ENCODE data around the gene THSD8. TPM values are rescaled to one million over a fixed set of nuclear protein-coding genes. Genes with fewer than 3 reads are reported as not detected.
"Not testable (repeated sequence)": the region's sequence is repeated elsewhere in the genome, so short reads cannot be mapped to it uniquely, and the experiment has no call there.

THSD8 gene
- total RNA-seq, 1 donor from 2014 or later, result 13.0 TPM

DNA sequence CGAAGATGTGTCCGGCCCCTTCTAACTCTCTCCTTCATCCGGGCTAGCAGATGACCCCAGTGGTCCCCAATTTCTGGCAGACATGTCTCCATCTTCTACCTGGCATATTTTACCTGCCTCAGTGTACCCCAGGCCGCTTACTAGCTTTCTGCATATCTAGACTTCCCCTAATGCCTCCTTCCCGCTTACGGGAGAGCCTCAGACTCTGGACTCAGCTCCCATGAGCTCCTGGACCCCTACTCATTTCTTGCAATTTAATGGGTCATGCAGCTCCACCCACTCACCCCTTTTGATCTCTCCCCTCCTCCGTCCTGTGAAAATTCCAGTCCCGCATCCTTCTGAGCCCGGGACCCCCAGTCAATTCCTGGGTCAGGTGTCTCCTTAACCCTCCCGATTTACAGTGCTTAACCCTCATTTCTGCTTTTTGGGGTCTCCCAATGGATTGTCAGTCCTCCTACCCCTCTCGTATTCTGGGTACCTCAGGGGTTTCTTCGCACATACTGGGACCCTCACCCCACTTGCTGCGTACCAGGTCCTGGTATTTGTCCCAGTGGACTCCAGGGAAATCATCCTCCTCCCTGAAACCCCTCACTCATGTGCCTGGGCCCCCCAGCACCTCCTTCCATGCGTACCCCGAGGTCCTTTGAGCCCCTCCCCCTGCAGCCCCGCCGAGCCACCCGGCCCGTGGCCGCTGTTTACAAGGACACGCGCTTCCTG is 11.1 kb upstream of the THSD8 start:
- intact Hi-C loops (cut with micrococcal nuclease), result loop anchor here (1.0 to 5.0 kb wide), 6 partner anchors 8 to 365 kb away; partner anchors contain the start of genes CALR, DHPS, IER2 and STX10

DNA sequence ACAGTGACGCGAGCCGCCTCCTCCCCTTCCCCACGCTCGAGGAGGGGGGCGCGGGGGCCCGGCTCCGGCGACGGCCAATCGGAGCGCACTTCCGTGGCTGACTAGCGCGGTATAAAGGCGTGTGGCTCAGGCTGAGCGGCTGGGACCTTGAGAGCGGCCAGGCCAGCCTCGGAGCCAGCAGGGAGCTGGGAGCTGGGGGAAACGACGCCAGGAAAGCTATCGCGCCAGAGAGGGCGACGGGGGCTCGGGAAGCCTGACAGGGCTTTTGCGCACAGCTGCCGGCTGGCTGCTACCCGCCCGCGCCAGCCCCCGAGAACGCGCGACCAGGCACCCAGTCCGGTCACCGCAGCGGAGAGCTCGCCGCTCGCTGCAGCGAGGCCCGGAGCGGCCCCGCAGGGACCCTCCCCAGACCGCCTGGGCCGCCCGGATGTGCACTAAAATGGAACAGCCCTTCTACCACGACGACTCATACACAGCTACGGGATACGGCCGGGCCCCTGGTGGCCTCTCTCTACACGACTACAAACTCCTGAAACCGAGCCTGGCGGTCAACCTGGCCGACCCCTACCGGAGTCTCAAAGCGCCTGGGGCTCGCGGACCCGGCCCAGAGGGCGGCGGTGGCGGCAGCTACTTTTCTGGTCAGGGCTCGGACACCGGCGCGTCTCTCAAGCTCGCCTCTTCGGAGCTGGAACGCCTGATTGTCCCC is 10.4 kb upstream of the THSD8 start, which contains the start of gene JUNB:
JUNB (plus strand) TSS at position 142 of the 706 bp plus-strand sequence; CDS start at position 428, 286 bp downstream.
- intact Hi-C loops (cut with micrococcal nuclease), result loop anchor here (1.0 to 5.0 kb wide), 6 partner anchors 9 to 364 kb away; partner anchors contain the start of genes CALR, DHPS, IER2 and STX10

DNA sequence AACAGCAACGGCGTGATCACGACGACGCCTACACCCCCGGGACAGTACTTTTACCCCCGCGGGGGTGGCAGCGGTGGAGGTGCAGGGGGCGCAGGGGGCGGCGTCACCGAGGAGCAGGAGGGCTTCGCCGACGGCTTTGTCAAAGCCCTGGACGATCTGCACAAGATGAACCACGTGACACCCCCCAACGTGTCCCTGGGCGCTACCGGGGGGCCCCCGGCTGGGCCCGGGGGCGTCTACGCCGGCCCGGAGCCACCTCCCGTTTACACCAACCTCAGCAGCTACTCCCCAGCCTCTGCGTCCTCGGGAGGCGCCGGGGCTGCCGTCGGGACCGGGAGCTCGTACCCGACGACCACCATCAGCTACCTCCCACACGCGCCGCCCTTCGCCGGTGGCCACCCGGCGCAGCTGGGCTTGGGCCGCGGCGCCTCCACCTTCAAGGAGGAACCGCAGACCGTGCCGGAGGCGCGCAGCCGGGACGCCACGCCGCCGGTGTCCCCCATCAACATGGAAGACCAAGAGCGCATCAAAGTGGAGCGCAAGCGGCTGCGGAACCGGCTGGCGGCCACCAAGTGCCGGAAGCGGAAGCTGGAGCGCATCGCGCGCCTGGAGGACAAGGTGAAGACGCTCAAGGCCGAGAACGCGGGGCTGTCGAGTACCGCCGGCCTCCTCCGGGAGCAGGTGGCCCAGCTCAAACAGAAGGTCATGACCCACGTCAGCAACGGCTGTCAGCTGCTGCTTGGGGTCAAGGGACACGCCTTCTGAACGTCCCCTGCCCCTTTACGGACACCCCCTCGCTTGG is 9.6 kb upstream of the THSD8 start:
- intact Hi-C loops (cut with micrococcal nuclease), result loop anchor here (5.0 kb wide), 1 partner anchor 180 kb away; the partner anchor contains the start of genes ZNF490 and ZNF791

DNA sequence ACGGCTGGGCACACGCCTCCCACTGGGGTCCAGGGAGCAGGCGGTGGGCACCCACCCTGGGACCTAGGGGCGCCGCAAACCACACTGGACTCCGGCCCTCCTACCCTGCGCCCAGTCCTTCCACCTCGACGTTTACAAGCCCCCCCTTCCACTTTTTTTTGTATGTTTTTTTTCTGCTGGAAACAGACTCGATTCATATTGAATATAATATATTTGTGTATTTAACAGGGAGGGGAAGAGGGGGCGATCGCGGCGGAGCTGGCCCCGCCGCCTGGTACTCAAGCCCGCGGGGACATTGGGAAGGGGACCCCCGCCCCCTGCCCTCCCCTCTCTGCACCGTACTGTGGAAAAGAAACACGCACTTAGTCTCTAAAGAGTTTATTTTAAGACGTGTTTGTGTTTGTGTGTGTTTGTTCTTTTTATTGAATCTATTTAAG is 9.0 kb upstream of the THSD8 start:
- intact Hi-C loops (cut with micrococcal nuclease), result loop anchor here (1.0 to 5.0 kb wide), 2 partner anchors 71 to 181 kb away; partner anchors contain the start of genes ZNF490 and ZNF791

DNA sequence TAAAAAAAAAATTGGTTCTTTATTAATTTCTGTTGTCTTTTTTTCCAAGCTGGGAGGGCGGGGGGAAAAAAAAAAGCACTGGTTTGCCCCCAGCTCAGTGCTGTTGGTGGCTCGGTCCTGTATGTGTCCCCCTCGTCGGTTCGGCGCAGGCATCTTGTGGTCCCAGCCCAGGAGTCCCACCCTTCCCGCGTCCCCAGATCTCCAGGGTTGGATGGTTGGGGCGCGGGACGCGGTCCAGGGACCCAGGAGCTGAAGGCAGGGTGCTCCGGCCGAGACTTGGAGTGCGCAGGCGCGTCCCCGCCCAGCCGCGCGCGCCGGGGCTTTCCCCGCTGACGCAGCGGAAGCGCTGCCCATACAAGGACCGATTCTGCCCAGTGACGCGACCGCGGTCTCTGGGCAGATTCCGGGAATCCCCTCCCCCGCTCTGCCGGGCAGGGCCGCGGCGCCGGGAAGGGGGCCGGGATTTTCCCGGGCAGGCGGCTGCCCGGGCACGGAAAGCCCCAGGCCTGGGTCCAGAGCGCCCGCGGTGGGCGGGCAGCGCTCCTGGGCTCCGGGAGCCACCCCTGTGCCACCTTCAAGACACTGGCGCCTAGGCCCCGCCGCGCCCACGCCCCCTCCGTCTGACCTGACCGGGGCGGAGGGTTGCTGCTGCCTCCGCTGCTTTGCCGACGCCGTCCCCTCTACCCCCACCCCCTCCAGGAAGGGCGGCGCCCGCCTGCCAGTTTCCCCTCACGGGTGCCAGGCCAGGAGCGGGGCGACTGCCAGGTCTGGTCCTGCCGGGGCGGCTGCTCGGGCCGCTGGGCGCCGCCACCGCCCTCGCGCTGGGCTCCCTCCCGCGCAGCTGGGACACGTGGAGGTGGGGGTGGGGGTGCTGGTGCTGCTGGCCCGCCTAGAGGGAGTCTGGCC is 8.3 kb upstream of the THSD8 start:
- intact Hi-C loops (cut with micrococcal nuclease), result loop anchor here (1.0 to 5.0 kb wide), 2 partner anchors 71 to 181 kb away; partner anchors contain the start of genes ZNF490 and ZNF791

GRCh38 chr19:12794196-12794941 is 7.5 kb upstream of the THSD8 start:
- intact Hi-C loops (cut with micrococcal nuclease), result loop anchor here (5.0 kb wide), 1 partner anchor 182 kb away; the partner anchor contains the start of genes ZNF490 and ZNF791

- intact Hi-C loops (cut with micrococcal nuclease), result loop anchor here (5.0 kb wide), 1 partner anchor 183 kb away; the partner anchor contains the start of genes ZNF490 and ZNF791
Observed at GRCh38 chr19:12794971-12795381, 6.9 kb upstream of the THSD8 start.

DNA sequence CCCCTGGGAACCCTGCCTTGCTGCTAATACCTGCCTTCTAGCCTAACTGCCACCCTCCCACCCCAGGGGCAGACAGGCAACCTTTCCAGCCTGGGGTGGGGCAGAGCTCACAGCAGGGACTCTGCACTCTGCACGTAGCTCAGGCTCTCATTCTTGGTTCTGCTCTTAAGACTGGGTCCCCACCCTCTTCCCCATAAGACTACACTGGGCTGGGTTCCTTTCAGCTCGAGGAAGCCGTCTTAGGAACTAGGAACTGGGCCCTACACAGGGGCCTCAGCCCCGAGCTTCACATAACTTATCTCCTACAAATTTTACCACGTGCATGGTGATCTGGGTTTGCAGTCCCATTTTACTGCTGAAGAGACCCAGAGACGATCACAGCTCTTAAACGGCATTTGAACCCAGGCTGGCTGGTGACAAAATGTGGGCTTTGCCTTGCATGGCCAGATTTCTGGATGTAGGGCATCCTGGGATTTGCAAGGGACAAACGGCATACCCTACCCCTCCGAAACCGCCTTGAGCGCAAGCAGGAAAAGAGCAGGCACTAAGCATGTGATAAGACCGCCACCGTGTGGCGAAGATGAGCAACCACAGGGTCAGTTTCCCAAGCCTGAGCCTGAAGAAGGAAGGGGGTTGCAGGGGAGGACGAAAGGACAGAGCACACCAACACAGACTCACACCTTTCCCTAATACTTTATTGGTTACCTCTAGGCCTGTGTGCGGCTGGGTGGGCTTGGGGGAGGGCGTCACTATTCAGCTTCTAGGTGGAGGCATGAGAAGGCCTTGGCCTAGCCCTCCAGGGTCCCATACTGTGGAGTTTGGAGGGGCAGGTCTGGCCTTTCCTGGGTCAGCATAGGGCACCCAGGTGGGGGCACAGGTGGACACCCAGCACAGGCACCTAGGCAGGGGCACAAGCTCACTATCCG is 5.5 kb upstream of the THSD8 start:
- intact Hi-C loops (cut with micrococcal nuclease), result loop anchor here (1.0 kb wide), 5 partner anchors 19 to 79 kb away; no protein-coding TSS in a partner anchor

GRCh38 chr19:12797141-12797587 is 4.7 kb upstream of the THSD8 start:
- intact Hi-C loops (cut with micrococcal nuclease), result no loop called here

- intact Hi-C loops (cut with micrococcal nuclease), result not testable (repeated sequence)
Observed at GRCh38 chr19:12797607-12798006, 4.3 kb upstream of the THSD8 start.

DNA sequence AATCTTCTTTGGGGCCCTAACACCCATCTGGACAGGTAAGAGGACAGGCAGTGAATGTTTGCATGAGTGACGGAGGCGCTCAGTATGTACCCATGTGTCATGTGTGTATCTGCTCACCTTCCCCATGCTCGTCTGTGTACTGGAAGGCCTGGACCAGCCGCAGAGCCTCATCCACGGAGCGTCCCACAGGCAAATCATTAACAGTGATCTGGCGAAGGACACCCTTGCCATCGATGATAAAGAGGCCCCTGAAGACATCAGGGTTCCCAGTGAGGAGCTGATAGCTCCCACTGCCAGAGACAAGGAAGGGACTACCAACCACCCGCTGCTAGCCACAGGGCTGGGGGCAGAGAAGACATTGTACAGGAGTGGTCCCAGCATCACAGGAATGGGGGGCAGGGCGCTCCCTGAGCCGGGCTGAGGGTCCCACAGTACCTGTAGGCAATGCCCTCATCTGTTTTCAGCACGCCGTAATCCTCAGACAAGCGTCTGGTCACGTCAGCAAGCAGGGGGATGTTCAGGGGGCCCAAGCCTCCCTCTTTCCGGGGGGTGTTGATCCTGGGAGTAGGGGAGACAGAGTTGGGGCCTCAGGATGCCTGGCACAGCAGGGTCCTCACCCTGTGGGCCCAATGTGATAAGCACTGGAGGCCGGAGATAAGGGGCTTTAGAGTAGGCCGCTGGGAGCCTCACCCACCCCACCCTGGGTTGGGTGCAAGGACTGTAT is 2.0 kb upstream of the THSD8 start:
- intact Hi-C loops (cut with micrococcal nuclease), result loop anchor here (2.0 kb wide), 1 partner anchor 77 kb away; the partner anchor contains the start of gene TNPO2

DNA sequence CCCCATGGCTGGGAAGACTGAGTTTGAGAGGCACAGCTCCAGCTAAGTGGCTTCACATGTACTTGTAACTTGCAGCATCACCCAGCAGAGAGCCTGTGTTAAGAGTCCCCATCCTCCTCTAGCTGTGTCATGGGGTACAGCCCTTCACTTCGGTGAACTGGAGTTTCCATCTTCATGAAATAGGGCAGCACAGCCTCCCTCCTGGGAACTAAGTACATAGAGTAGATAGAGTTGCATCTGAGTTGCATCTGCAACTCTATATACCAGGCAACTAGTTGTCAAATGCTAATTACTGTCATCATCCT is 1.5 kb upstream of the THSD8 start:
- intact Hi-C loops (cut with micrococcal nuclease), result loop anchor here (2.0 kb wide), 1 partner anchor 78 kb away; the partner anchor contains the start of gene TNPO2

GRCh38 chr19:12800923-12801465 is 875 bp upstream of the THSD8 start:
- intact Hi-C loops (cut with micrococcal nuclease), result loop anchor here (1.0 to 2.0 kb wide), 2 partner anchors 41 to 78 kb away; partner anchors contain the start of gene TNPO2

GRCh38 chr19:12802267-12803106 is 618 bp downstream of the THSD8 start:
- intact Hi-C loops (cut with micrococcal nuclease), result no loop called here

GRCh38 chr19:12804051-12804450 is 2.2 kb downstream of the THSD8 start:
- intact Hi-C loops (cut with micrococcal nuclease), result no loop called here

All from T-helper 1 cell treated with Interleukin-12 subunit alpha and Interleukin-12 subunit beta and Interleukin-4 antibody, amounts not matched to agents 30 ng/mL and 1 ng/mL, for 36 hours (primary cell).